T-helper 2 cell treated with Interferon-gamma antibody and Interleukin-4, amounts not matched to agents 100 ng/mL and 5 ng/mL, for 36 hours (primary cell): ENCODE results near the gene TMEM201. TPM values are rescaled to one million over a fixed set of nuclear protein-coding genes. Genes with fewer than 3 reads are reported as not detected.
"Not testable (repeated sequence)": the region's sequence is repeated elsewhere in the genome, so short reads cannot be mapped to it uniquely, and the experiment has no call there.

Source experiments
- intact Hi-C: fragments of 100-400 bp; cut with micrococcal nuclease; formaldehyde crosslinking; loops from one replicate; pipeline ENCODE4 v1.15.1; 2023
- total RNA-seq: library from RNA; stranded (reverse); gene quantifications from 2 replicates; pipeline ENCODE4 v1.2.3, GENCODE V29; 2022

Gene TMEM201
- 23.4 and 24.3 TPM in 2 replicates for total RNA-seq

DNA sequence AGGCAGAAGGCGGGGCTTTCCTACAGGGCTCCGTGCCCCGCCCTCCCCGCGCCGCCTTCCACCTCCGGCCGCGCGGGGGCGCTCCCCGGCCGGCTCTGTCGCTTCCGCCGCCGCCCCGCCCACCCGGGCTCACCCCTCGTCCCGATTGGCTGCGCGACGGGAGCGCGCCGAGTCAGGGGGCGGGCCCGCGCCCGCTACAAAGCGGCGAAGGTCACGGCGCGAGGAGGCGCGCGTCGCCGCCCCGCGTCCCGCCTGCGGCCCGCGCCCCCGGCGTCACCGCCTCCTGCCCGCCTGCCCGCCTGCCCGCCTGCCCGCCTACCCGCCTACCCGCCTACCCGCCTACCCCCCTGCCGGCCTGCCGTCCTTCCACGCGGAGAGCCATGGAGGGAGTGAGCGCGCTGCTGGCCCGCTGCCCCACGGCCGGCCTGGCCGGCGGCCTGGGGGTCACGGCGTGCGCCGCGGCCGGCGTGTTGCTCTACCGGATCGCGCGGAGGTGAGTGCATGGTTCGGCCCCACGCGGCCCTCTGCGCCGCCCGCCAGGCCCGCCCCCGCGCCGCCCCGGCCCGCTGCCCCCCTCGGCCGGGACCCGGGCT lies at the start of gene TMEM201:
TSS of gene TMEM201 (plus strand) at position 361 of the 593 bp plus-strand sequence. CDS start at position 381, 20 bp downstream.
- intact Hi-C loops: loop anchor here (1.0 to 5.0 kb wide), 5 partner anchors 39 to 322 kb away; partner anchors contain the start of gene CTNNBIP1

DNA sequence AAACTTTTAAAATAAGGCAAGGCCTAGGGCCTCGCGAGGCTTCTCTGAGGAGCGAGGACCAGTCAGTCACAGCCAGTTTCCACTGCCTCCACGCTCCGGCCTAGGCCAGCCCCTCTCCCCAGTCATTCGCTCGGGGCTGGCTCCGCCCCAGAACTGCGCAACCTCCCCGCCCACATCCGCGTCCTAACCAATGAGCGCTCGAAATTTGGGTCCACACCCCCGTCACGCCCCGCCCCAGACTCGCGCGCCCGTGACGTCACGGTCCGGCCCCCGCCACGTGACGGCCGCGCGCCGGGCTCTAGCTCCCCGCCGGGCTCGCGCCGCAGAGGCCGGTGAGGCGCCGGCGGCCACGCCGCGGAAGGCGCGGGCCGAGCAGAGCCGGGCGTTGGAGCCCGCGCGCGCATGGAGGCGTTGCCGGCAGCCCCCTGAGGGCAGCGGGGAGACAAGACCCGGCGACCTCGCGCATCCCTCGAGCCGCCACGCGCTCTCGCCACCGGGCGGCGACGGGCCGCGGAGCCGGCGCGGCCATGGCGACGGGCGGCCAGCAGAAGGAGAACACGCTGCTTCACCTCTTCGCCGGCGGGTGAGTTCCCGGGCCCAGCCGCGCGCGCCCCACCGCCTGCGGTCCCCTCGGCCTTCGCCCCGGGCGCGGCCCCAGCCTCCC lies 49.4 kb upstream of the TMEM201 start, which contains the start of gene SLC25A33:
TSS of gene SLC25A33 (plus strand) at position 301 of the 664 bp plus-strand sequence. CDS start at position 528, 227 bp downstream.
- intact Hi-C loops: loop anchor here (2.0 kb wide), 1 partner anchor 372 kb away; the partner anchor contains the start of gene CTNNBIP1

- intact Hi-C loops: loop anchor here (2.0 to 5.0 kb wide), 2 partner anchors 47 to 371 kb away; partner anchors contain the start of genes CTNNBIP1 and TMEM201
These were observed 48.7 kb upstream of the TMEM201 start for GRCh38 chr1:9539829-9540550.

- intact Hi-C loops: loop anchor here (5.0 kb wide), 1 partner anchor 45 kb away; the partner anchor contains the start of gene TMEM201
These were observed 46.3 kb upstream of the TMEM201 start for GRCh38 chr1:9542430-9542829.

- intact Hi-C loops: loop anchor here (5.0 kb wide), 1 partner anchor 42 kb away; the partner anchor contains the start of gene TMEM201
These were observed 43.8 kb upstream of the TMEM201 start for GRCh38 chr1:9544926-9545325.

- intact Hi-C loops: no loop called here
These were observed 38.7 kb upstream of the TMEM201 start for GRCh38 chr1:9549955-9550546.

DNA sequence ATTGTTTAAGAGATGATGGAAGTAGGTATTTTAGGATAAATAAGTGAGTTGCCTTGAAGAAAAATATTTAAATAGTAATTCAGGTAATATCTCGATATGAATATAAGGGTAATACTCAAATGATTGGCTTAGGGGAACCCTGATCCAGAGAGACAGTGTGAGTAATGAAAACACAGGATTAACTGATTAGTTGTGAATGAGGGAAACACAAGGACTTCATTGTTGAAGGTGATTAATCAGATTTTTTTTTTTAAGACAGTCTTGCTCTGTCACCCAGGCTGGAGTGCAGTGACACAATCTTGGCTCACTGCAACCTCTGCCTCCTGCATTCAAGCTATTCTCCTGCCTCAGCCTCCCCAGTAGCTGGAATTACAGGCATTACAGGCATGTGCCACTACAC lies 36.7 kb upstream of the TMEM201 start:
- intact Hi-C loops: no loop called here

DNA sequence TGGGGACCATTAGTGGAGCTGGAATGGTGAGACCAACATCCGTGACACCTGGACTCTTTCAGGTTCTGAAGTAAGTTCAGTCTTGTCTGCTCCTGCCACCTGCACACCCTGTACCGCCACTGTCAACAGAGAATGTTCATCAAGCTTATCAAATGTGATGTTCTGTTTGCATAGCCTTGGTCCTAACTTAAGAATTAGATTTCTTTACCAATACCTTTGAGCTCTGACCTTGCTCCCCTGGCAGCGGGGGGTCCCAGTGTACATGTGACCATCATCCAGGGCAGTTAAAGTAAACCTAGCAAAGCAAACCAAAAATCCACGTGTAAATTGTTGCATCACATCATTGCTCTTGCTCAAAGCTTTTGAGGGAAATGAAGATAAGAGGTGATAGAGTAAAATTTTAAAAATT lies 35.0 kb upstream of the TMEM201 start:
- intact Hi-C loops: no loop called here

GRCh38 chr1:9555942-9556341 lies 32.8 kb upstream of the TMEM201 start:
- intact Hi-C loops: no loop called here

GRCh38 chr1:9557624-9558023 lies 31.1 kb upstream of the TMEM201 start:
- intact Hi-C loops: no loop called here

GRCh38 chr1:9558271-9558945 lies 30.3 kb upstream of the TMEM201 start:
- intact Hi-C loops: no loop called here

DNA sequence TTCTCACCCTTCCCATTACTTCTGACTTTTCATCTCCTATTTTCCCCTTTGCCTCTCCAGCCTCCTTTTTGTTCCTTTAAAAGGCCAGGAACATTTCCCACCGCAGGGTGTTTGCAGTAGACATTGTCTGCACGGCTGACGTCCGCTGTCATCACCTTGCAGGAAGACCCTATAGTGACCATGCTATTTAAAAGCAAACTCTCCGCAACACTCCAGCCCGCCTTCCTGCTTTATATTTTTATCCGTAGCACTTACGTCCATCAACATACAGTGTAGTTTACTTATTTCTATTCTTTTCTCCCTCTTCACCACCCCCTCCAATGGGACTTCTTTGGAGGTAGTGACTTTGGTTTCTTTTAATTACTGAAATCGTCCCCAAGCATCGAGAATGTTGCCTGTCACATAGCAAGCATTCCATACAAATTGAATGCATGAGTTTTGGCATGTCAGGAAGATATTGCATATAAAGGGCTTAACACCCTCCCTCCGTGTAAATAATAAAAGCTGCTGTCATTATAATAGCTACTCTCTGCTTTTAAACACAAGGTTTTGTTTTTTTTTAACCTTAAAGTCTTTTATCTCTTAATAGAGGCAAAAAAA lies 29.7 kb upstream of the TMEM201 start:
- intact Hi-C loops: no loop called here

GRCh38 chr1:9559673-9560072 lies 29.0 kb upstream of the TMEM201 start:
- intact Hi-C loops: no loop called here

DNA sequence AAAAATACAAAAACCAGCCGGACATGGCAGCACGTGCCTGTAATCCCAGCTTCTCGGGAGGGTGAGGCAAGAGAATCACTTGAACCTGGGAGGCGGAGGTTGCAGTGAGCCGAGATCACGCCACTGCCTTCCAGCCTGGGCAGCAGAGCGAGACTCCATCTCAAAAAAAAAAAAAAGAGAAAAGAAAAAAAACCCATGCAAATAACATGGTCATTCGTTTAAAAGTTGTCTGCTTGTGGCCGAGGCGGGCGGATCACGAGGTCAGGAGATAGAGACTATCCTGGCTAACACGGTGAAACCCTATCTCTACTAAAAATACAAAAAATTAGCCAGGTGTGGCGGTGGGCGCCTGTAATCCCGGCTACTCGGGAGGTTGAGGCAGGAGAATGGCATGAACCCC lies 28.6 kb upstream of the TMEM201 start:
- intact Hi-C loops: not testable (repeated sequence)

DNA sequence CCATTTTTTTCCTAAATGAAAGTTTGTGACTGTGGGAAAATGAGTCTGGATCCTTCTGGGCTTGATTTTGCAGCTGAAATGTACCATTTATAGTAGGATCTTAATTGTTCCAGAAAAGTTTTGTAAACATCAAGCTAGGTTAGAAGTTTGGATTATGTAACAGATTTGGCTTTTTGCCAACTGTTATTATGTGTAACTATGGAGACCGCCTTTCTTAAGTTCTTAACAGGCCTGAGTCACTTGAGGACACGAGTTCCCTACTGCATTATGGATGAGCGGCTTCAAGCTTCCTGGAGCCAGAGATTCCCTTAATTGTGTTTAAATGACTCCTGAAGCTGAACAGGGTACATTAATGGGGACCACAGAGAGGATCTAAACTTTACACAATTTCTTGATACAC lies 27.3 kb upstream of the TMEM201 start:
- intact Hi-C loops: no loop called here

GRCh38 chr1:9569267-9569666 lies 19.4 kb upstream of the TMEM201 start:
- intact Hi-C loops: no loop called here

- intact Hi-C loops: not testable (repeated sequence)
These were observed 17.7 kb upstream of the TMEM201 start for GRCh38 chr1:9570886-9571529.

- intact Hi-C loops: loop anchor here (1.0 kb wide), 1 partner anchor 78 kb away; no protein-coding TSS in a partner anchor
These were observed 15.0 kb upstream of the TMEM201 start for GRCh38 chr1:9573723-9574122.

DNA sequence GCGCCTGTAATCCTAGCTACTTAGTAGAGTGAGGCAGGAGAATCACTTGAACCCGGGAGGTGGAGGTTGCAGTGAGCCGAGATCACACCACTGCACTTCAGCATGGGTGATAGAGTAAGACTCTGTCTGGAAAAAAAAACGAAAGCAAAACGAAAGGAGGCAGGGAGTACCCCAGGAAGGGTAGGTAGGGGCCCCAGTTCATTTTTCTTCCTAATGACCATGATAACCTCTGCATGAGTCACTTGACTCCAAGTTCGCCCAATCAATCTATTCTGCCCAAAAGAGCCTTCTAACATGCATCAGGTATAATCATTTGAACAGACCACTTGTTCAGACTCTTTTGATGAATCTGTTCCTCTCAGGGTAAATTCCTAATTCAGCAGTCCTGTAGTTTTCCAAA lies 13.2 kb upstream of the TMEM201 start:
- intact Hi-C loops: no loop called here

DNA sequence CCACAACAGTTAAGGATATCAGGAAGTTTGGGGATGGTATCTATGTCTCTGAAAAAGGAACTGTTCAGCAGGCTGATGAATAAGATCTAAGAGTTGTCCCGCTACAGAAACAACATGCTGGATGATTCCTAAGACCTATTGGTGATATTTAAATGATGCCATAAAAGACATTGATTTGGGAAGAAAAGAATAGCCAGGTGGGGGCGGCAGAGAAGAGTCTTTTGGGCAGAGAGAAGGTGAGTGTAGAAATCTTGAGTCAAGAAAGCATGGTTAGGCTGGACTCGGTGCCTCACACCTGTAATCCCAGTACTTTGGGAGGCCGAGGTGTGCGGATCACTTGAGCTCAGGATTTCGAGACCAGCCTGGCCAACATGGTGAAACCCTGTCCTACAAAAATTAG lies 11.8 kb upstream of the TMEM201 start:
- intact Hi-C loops: no loop called here
